ENCODE measurements around the gene CHRND. TPM values are rescaled to one million over a fixed set of nuclear protein-coding genes. Genes with fewer than 3 reads are reported as not detected.

Gene CHRND
- total and polyA plus RNA-seq, 2 donors from 2014 or later = not detected

DNA sequence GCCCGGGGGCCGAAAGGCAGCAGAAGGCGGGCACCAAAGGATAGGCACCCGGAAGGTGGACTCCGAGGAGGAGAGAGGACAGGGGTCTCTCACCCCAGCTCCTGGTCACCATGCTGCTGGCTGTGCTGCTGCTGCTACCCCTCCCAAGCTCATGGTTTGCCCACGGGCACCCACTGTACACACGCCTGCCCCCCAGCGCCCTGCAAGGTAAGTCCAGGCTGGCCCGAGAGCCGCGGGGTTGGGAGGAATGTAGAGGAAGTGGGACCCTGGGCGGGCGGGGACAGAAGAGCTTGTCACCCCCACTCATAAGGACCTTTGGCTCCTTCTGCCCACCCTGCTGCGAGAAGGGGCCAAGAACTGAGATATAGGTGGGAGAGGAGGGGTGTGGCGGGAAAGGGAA lies 5.5 kb upstream of the CHRND start:
- Histone ChIP-seq H3K4me3 (ENCODE audit: low read length in 3 of 3) (no peak overlapping the region), H3K27ac (ENCODE audit: low read depth in 2 of 2, low read length in 2 of 2) (no peak overlapping the region), H3K4me1 (ENCODE audit: control insufficient read depth in 2 of 3, insufficient read depth in 2 of 3, low read depth in 1 of 3, low read length in 3 of 3) (peaks cover 0 to 3% (median 0%) of the 10 kb centered on the region in 3 donors), H3K9ac (ENCODE audit: low read length in 3 of 3) (no peak overlapping the region), H3K36me3 (ENCODE audit: control insufficient read depth in 2 of 3, insufficient read depth in 3 of 3, low read length in 3 of 3) (no peaks in the 10 kb centered on the region), H3K9me3 (ENCODE audit: control insufficient read depth in 2 of 3, insufficient read depth in 1 of 3, low read length in 3 of 3) (no peaks in the 10 kb centered on the region), H3K27me3 (ENCODE audit: control insufficient read depth, insufficient read depth, low read length) (peaks cover 5% of the 10 kb centered on the region)
- intact Hi-C loops (cut with DNase I) = no loop called here
- TF ChIP-seq, protein P1, sequence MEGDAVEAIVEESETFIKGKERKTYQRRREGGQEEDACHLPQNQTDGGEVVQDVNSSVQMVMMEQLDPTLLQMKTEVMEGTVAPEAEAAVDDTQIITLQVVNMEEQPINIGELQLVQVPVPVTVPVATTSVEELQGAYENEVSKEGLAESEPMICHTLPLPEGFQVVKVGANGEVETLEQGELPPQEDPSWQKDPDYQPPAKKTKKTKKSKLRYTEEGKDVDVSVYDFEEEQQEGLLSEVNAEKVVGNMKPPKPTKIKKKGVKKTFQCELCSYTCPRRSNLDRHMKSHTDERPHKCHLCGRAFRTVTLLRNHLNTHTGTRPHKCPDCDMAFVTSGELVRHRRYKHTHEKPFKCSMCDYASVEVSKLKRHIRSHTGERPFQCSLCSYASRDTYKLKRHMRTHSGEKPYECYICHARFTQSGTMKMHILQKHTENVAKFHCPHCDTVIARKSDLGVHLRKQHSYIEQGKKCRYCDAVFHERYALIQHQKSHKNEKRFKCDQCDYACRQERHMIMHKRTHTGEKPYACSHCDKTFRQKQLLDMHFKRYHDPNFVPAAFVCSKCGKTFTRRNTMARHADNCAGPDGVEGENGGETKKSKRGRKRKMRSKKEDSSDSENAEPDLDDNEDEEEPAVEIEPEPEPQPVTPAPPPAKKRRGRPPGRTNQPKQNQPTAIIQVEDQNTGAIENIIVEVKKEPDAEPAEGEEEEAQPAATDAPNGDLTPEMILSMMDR (IDR thresholded peaks at IDR 0.05; ENCODE audit: borderline replicate concordance, extremely low read depth, insufficient read depth) = no peak
- DNase-seq = no peak
- FAIRE-seq = no peak

DNA sequence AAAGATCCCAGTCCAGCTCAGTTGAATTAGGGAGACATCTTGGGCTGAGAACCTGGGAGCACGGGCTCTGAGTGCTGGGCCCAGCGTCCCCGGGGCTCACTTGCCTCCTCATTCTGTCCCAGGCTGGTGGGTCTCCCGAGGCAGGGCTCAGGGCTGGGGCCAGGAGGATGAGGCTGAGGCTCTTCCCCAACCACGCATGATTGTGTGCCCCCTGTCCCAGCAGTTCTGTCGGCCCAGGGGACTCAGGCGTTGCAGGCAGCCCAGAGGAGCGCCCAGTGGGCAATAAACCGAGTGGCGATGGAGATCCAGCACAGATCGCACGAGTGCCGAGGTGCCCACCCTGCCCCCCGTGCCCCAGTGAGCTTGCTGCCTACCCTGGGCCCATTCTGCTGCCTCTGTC lies 4.9 kb upstream of the CHRND start:
- TF ChIP-seq, protein P1 (IDR thresholded peaks at IDR 0.05; ENCODE audit: borderline replicate concordance, extremely low read depth, insufficient read depth) = no peak
- H3K4me1 ChIP-seq (ENCODE audit: control insufficient read depth in 2 of 3, insufficient read depth in 2 of 3, low read depth in 1 of 3, low read length in 3 of 3) = peaks cover 0 to 3% (median 0%) of the 10 kb centered on the region in 3 donors
- DNase-seq = no peak
- H3K9ac ChIP-seq (ENCODE audit: low read length in 3 of 3) = no peak overlapping the region
- FAIRE-seq = no peak
- H3K36me3 ChIP-seq (ENCODE audit: control insufficient read depth in 2 of 3, insufficient read depth in 3 of 3, low read length in 3 of 3) = no peaks in the 10 kb centered on the region
- peaks cover 5% of the 10 kb centered on the region for H3K27me3 ChIP-seq (ENCODE audit: control insufficient read depth, insufficient read depth, low read length)
- H3K4me3 ChIP-seq (ENCODE audit: low read length in 3 of 3) = no peak overlapping the region
- H3K27ac ChIP-seq (ENCODE audit: low read depth in 2 of 2, low read length in 2 of 2) = no peak overlapping the region
- intact Hi-C loops (cut with DNase I) = no loop called here
- H3K9me3 ChIP-seq (ENCODE audit: control insufficient read depth in 2 of 3, insufficient read depth in 1 of 3, low read length in 3 of 3) = no peaks in the 10 kb centered on the region

DNA sequence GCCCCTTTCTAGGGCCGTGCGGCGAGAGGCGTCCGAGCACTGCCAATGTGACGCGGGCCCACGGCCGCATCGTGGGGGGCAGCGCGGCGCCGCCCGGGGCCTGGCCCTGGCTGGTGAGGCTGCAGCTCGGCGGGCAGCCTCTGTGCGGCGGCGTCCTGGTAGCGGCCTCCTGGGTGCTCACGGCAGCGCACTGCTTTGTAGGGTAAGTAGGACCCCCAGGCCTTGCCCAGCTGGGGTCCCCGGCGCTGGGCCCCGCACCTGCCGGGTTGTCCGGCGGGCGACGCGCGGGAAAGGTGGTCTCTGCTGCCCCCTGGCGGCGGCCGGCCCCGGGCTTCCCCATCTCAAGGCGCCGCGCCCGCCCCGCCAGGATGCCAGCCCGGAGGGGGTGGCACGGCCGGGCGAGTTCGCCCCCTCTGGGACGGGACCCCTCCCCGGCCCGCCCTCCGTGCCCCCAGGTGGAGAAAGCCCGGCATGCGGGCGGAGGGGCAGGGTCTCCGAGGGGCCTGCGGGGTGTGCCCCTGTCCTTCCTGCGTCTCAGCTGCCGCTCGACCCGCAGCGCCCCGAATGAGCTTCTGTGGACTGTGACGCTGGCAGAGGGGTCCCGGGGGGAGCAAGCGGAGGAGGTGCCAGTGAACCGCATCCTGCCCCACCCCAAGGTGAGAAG lies 3.9 kb upstream of the CHRND start:
- no peak overlapping the region for H3K4me3 ChIP-seq (ENCODE audit: low read length in 3 of 3)
- TF ChIP-seq, protein P1 (IDR thresholded peaks at IDR 0.05; ENCODE audit: borderline replicate concordance, extremely low read depth, insufficient read depth) = peak; percentile 72
- intact Hi-C loops (cut with DNase I) = no loop called here
- FAIRE-seq = no peak
- DNase-seq = peak in 3 of 5 donors; percentile 54 to 78 (median 57)
- H3K27ac ChIP-seq (ENCODE audit: low read depth in 2 of 2, low read length in 2 of 2) = no peak overlapping the region
- peaks cover 0 to 3% (median 0%) of the 10 kb centered on the region in 3 donors for H3K4me1 ChIP-seq (ENCODE audit: control insufficient read depth in 2 of 3, insufficient read depth in 2 of 3, low read depth in 1 of 3, low read length in 3 of 3)
- no peaks in the 10 kb centered on the region for H3K9me3 ChIP-seq (ENCODE audit: control insufficient read depth in 2 of 3, insufficient read depth in 1 of 3, low read length in 3 of 3)
- H3K9ac ChIP-seq (ENCODE audit: low read length in 3 of 3) = no peak overlapping the region
- H3K36me3 ChIP-seq (ENCODE audit: control insufficient read depth in 2 of 3, insufficient read depth in 3 of 3, low read length in 3 of 3) = no peaks in the 10 kb centered on the region
- peaks cover 5% of the 10 kb centered on the region for H3K27me3 ChIP-seq (ENCODE audit: control insufficient read depth, insufficient read depth, low read length)
